ENCODE results near the gene AMPD1.

DNA sequence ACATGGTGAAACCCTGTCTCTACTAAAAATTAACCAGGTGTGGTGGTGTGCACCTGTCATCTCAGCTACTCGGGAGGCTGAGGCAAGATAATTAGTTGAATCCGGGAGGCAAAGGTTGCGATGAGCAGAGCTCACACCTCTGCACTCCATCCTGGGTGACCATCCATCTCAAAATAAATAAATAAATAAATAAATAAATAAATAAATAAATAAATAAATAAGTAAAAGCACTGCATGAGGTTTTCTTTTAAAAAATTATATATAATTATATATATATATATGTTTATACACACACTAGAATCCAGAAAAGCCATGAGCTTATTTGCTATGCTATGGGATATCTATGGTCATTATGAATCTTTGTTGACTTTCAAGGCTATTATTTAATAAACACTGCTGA lies 2.4 kb downstream of the AMPD1 start:
- TF ChIP-seq, protein P1, sequence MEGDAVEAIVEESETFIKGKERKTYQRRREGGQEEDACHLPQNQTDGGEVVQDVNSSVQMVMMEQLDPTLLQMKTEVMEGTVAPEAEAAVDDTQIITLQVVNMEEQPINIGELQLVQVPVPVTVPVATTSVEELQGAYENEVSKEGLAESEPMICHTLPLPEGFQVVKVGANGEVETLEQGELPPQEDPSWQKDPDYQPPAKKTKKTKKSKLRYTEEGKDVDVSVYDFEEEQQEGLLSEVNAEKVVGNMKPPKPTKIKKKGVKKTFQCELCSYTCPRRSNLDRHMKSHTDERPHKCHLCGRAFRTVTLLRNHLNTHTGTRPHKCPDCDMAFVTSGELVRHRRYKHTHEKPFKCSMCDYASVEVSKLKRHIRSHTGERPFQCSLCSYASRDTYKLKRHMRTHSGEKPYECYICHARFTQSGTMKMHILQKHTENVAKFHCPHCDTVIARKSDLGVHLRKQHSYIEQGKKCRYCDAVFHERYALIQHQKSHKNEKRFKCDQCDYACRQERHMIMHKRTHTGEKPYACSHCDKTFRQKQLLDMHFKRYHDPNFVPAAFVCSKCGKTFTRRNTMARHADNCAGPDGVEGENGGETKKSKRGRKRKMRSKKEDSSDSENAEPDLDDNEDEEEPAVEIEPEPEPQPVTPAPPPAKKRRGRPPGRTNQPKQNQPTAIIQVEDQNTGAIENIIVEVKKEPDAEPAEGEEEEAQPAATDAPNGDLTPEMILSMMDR (IDR thresholded peaks at IDR 0.05) = no peak
- no peak for TF ChIP-seq POLR2A (IDR thresholded peaks at IDR 0.05)
